Measurements from ENCODE around the gene KDM3B. TPM values are rescaled to one million over a fixed set of nuclear protein-coding genes. Genes with fewer than 3 reads are reported as not detected.
A peak's percentile ranks its signal among the peaks of the same experiment; 100 is the strongest.

KDM3B gene
- total RNA-seq, 4 donors from 2014 or later, result 60.8 to 101 (median 76.6) TPM

DNA sequence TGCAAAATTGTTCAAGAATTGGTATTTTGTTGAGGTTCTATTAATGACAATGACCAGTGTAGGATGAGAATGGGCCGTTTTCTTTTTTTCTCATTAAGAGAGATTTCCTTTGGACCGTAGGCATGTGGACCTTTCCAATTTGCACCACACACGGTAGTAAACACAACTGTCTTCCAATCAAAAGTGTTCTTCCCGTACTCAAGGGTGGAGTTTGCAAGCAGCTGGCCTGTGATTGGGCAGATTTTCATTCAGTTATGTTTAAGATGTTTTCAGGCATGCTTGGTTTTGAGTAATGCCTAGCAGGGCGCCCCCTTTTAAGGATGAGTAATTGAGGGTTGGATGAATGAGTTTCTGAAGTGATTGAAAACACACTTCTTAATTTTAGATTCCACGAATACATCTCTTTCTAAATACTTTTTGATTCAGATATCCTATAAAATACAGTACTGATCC, 2.5 kb downstream of the KDM3B start:
- TF ChIP-seq POLR2A (IDR thresholded peaks at IDR 0.05), result no peak
- no peak for TF ChIP-seq EP300 (IDR thresholded peaks at IDR 0.05; ENCODE audit: low read depth)
- no peak for TF ChIP-seq POLR2AphosphoS5 (IDR thresholded peaks at IDR 0.05)
- TF ChIP-seq, protein P1, sequence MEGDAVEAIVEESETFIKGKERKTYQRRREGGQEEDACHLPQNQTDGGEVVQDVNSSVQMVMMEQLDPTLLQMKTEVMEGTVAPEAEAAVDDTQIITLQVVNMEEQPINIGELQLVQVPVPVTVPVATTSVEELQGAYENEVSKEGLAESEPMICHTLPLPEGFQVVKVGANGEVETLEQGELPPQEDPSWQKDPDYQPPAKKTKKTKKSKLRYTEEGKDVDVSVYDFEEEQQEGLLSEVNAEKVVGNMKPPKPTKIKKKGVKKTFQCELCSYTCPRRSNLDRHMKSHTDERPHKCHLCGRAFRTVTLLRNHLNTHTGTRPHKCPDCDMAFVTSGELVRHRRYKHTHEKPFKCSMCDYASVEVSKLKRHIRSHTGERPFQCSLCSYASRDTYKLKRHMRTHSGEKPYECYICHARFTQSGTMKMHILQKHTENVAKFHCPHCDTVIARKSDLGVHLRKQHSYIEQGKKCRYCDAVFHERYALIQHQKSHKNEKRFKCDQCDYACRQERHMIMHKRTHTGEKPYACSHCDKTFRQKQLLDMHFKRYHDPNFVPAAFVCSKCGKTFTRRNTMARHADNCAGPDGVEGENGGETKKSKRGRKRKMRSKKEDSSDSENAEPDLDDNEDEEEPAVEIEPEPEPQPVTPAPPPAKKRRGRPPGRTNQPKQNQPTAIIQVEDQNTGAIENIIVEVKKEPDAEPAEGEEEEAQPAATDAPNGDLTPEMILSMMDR (IDR thresholded peaks at IDR 0.05), result no peak
- intact Hi-C loops (cut with DNase I; ENCODE audit: low total_unique reads), result no loop called here

DNA sequence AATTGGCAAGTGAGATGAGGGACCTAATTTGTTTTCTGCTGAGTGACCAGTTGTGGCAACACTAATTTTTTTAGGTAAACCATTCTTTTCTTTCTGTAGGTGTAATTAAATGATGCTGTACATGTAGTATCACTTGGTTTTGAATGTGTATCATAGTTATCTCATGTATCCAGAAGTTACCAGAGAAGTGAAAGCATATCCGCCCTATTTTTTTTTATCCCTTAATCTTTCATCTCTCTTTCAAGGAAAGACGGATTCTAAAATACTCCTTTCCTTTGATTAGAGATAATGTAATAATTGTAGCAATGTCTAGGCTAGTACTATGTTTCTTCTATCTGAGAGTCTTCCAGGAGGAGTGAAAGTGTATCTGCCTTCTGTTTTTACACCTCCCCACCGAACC, 7.1 kb downstream of the KDM3B start:
- WGBS, 2 donors (ENCODE audit: low coverage in 1 of 2), result 73 to 76% methylated on average over 3 of the region's 3 CpGs
- Histone ChIP-seq H3K27me3 (no peaks in the 10 kb centered on the region), H3K9me3 (no peaks in the 10 kb centered on the region), H3K4me3 (no peak overlapping the region), H3K27ac (no peak overlapping the region), H3K4me1 (peaks cover 12 to 27% (median 16%) of the 10 kb centered on the region in 4 donors), H3K36me3 (no peaks in the 10 kb centered on the region)
- in situ Hi-C loops (cut with MboI; ENCODE audit: low pct_ligation_motif_present in 1 of 4, low pct_unique_long_range_greater_than_20kb in 1 of 4, low sequenced_read_pairs in 3 of 4) (no loop called here), intact Hi-C loops (cut with DNase I; ENCODE audit: low total_unique reads) (no loop called here)
- TF ChIP-seq POLR2AphosphoS5 (IDR thresholded peaks at IDR 0.05) (no peak), POLR2A (IDR thresholded peaks at IDR 0.05) (no peak), EP300 (IDR thresholded peaks at IDR 0.05; ENCODE audit: low read depth) (no peak)
- TF ChIP-seq, protein P1 (IDR thresholded peaks at IDR 0.05), result no peak
- no peak for DNase-seq

More for the DNA sequence above, 2.5 kb downstream of the KDM3B start:
- peak overlapping the region in 3 of 4 donors; percentile 98 to 100 (median 100) for H3K27ac ChIP-seq
- H3K9me3 ChIP-seq, result no peaks in the 10 kb centered on the region
- H3K4me3 ChIP-seq, result peak overlapping the region in 2 of 4 donors; percentile 99 to 100
- H3K36me3 ChIP-seq, result no peaks in the 10 kb centered on the region
- H3K4me1 ChIP-seq, result peaks cover 16 to 25% (median 22%) of the 10 kb centered on the region in 4 donors
- no peaks in the 10 kb centered on the region for H3K27me3 ChIP-seq
- DNase-seq, result no peak
- 23 to 26% methylated on average over 5 to 6 of the region's 6 CpGs for WGBS, 2 donors (ENCODE audit: low coverage in 1 of 2)
- in situ Hi-C loops (cut with MboI; ENCODE audit: low pct_ligation_motif_present in 1 of 4, low pct_unique_long_range_greater_than_20kb in 1 of 4, low sequenced_read_pairs in 3 of 4), result no loop called here

DNA sequence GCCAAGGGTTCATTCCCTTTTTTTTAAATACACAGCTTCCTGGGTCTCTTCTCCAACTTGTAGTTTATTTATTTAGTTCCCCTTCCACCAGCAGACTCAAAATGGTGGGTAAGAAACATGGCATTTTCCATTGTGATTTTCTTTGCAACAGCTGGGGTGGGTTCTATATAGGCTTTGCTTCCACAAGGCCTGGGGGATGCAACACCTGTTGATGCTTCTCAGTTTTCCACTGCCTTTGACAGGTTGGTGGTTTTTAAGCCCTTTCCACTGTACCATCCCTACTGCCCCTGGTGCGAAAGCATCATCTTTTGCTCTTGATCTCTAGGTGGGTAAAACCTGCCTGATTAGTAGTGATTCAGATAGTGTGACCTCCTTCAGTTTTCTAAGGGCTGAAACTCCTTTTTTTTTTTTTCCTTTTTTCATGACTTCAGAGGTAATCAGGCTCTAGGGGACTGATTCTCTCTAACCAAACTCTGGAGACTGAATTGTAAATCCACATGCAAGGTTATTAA, 8.5 kb downstream of the KDM3B start:
- H3K4me3 ChIP-seq, result no peak overlapping the region
- no peaks in the 10 kb centered on the region for H3K9me3 ChIP-seq
- in situ Hi-C loops (cut with MboI; ENCODE audit: low pct_ligation_motif_present in 1 of 4, low pct_unique_long_range_greater_than_20kb in 1 of 4, low sequenced_read_pairs in 3 of 4), result no loop called here
- TF ChIP-seq POLR2A (IDR thresholded peaks at IDR 0.05), result no peak
- TF ChIP-seq, protein P1 (IDR thresholded peaks at IDR 0.05), result no peak
- no peak for TF ChIP-seq POLR2AphosphoS5 (IDR thresholded peaks at IDR 0.05)
- intact Hi-C loops (cut with DNase I; ENCODE audit: low total_unique reads), result no loop called here
- peaks cover 0 to 15% (median 3%) of the 10 kb centered on the region in 4 donors for H3K4me1 ChIP-seq
- 100% methylated on average over 1 of the region's 1 CpG for WGBS, 2 donors (ENCODE audit: low coverage in 1 of 2)
- H3K36me3 ChIP-seq, result no peaks in the 10 kb centered on the region
- no peaks in the 10 kb centered on the region for H3K27me3 ChIP-seq
- DNase-seq, result no peak
- H3K27ac ChIP-seq, result no peak overlapping the region

DNA sequence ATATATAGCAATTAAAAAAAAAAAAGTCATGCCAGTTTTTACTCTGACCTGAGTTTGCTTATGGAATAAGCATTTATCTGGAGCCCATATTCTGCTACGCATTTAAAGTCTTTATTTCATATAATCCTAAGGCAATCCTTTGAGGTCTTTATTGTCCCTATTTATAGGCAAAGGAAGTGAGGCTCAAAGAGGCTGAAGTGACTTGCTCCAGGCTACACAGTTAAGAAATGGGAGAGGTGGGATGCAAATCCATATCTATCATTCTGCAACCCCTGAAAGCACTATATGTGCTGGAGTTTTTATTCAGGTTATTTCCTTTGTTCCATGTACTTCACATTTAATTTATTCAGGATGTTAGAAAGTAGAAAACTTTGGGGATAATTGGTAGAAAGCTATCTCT, 12.1 kb downstream of the KDM3B start:
- no peaks in the 10 kb centered on the region for H3K9me3 ChIP-seq
- in situ Hi-C loops (cut with MboI; ENCODE audit: low pct_ligation_motif_present in 1 of 4, low pct_unique_long_range_greater_than_20kb in 1 of 4, low sequenced_read_pairs in 3 of 4), result no loop called here
- TF ChIP-seq, protein P1 (IDR thresholded peaks at IDR 0.05), result no peak
- TF ChIP-seq POLR2A (IDR thresholded peaks at IDR 0.05) (no peak), POLR2AphosphoS5 (IDR thresholded peaks at IDR 0.05) (no peak), EP300 (IDR thresholded peaks at IDR 0.05; ENCODE audit: low read depth) (no peak)
- no peak for DNase-seq
- no peaks in the 10 kb centered on the region for H3K27me3 ChIP-seq
- H3K27ac ChIP-seq, result no peak overlapping the region
- no peaks in the 10 kb centered on the region for H3K36me3 ChIP-seq
- H3K4me3 ChIP-seq, result no peak overlapping the region
- peaks cover 6 to 46% (median 11%) of the 10 kb centered on the region in 4 donors for H3K4me1 ChIP-seq
- intact Hi-C loops (cut with DNase I; ENCODE audit: low total_unique reads), result no loop called here
- WGBS, 2 donors (ENCODE audit: low coverage in 1 of 2), result 91 to 94% methylated on average over 1 of the region's 1 CpG

Measured in transverse colon (tissue), 4 donors.